GM18508 (cell line): ENCODE data around the gene FASLG.
"Not testable (repeated sequence)": the region's sequence is repeated elsewhere in the genome, so short reads cannot be mapped to it uniquely, and the experiment has no call there.

Experiments used
- ATAC-seq: cut with Tn5 transposase; IDR thresholded peaks from one replicate; pipeline ENCODE4 v1.9.1; 2021; ENCODE audit warnings: moderate number of reproducible peaks; ENCODE audit not compliant: insufficient read depth, unreplicated experiment

The FASLG gene

GRCh38 chr1:172658871-172659453 lies at the start of gene FASLG:
Gene FASLG, plus strand, starts transcription at chr1:172659103. Its CDS starts 99 bp downstream, at chr1:172659202.
- no peak for ATAC-seq

GRCh38 chr1:172609528-172609927 lies 49.4 kb upstream of the FASLG start:
- no peak for ATAC-seq

GRCh38 chr1:172612478-172612877 lies 46.4 kb upstream of the FASLG start:
- no peak for ATAC-seq

- ATAC-seq: no peak
Measured at GRCh38 chr1:172613294-172613693, 45.6 kb upstream of the FASLG start.

GRCh38 chr1:172616195-172616594 lies 42.7 kb upstream of the FASLG start:
- no peak for ATAC-seq

GRCh38 chr1:172616636-172617035 lies 42.3 kb upstream of the FASLG start:
- no peak for ATAC-seq

GRCh38 chr1:172620603-172621002 lies 38.3 kb upstream of the FASLG start:
- ATAC-seq: not testable (repeated sequence)

- no peak for ATAC-seq
Measured at GRCh38 chr1:172622541-172622940, 36.4 kb upstream of the FASLG start.

- ATAC-seq: no peak
Measured at GRCh38 chr1:172623748-172624147, 35.2 kb upstream of the FASLG start.

- ATAC-seq: no peak
Measured at GRCh38 chr1:172626845-172627244, 32.1 kb upstream of the FASLG start.

- no peak for ATAC-seq
Measured at GRCh38 chr1:172627702-172628101, 31.2 kb upstream of the FASLG start.

GRCh38 chr1:172628401-172628800 lies 30.5 kb upstream of the FASLG start:
- no peak for ATAC-seq

- ATAC-seq: no peak
Measured at GRCh38 chr1:172629170-172629569, 29.7 kb upstream of the FASLG start.

- no peak for ATAC-seq
Measured at GRCh38 chr1:172629638-172630037, 29.3 kb upstream of the FASLG start.

- no peak for ATAC-seq
Measured at GRCh38 chr1:172630056-172630818, 28.7 kb upstream of the FASLG start.

GRCh38 chr1:172630868-172631267 lies 28.0 kb upstream of the FASLG start:
- ATAC-seq: no peak

- ATAC-seq: no peak
Measured at GRCh38 chr1:172637522-172637921, 21.4 kb upstream of the FASLG start.

- no peak for ATAC-seq
Measured at GRCh38 chr1:172638249-172638648, 20.7 kb upstream of the FASLG start.

- no peak for ATAC-seq
Measured at GRCh38 chr1:172638885-172639831, 19.7 kb upstream of the FASLG start.

- no peak for ATAC-seq
Measured at GRCh38 chr1:172640111-172640510, 18.8 kb upstream of the FASLG start.

- no peak for ATAC-seq
Measured at GRCh38 chr1:172641492-172641891, 17.4 kb upstream of the FASLG start.
